LNCAP (cell line): ENCODE measurements around the gene SIRT5.

ENCODE experiments used
- CTCF ChIP-seq: fragments of 450-650 bp; IDR thresholded peaks from 2 replicates; pipeline ENCODE4 v1.5.1; 2017; ENCODE audit warnings: mild to moderate bottlenecking

SIRT5 gene

GRCh38 chr6:13629459-13630116 lies 55.2 kb downstream of the SIRT5 start:
- no peak for TF ChIP-seq CTCF

- TF ChIP-seq CTCF, result no peak
These were observed 56.1 kb downstream of the SIRT5 start for GRCh38 chr6:13630499-13630898.

- TF ChIP-seq CTCF, result no peak
These were observed 58.9 kb downstream of the SIRT5 start for GRCh38 chr6:13633343-13633742.

- TF ChIP-seq CTCF, result no peak
These were observed 61.7 kb downstream of the SIRT5 start for GRCh38 chr6:13635948-13636658.

GRCh38 chr6:13638014-13638413 lies 63.6 kb downstream of the SIRT5 start:
- no peak for TF ChIP-seq CTCF

- no peak for TF ChIP-seq CTCF
These were observed 64.2 kb downstream of the SIRT5 start for GRCh38 chr6:13638626-13639025.

GRCh38 chr6:13641315-13641714 lies 66.9 kb downstream of the SIRT5 start:
- TF ChIP-seq CTCF, result no peak
